SU-DHL-6 (cell line): ENCODE data around the gene CDK2.

ENCODE experiments used
- EZH2phosphoT487 ChIP-seq: fragments of 200-600 bp; sonication (generic), shearing (Covaris generic); conservative IDR thresholded peaks from 2 replicates; pipeline ENCODE4 v1.6.1; 2018; ENCODE audit warnings: mild to moderate bottlenecking, antibody characterized with exemption, low read length, moderate library complexity, mixed read lengths
- TF ChIP-seq, protein P1 (sequence below): fragments of 200-600 bp; sonication (generic); IDR thresholded peaks from one replicate; pipeline ENCODE4 v1.5.1; 2017; ENCODE audit warnings: antibody characterized with exemption, mild to moderate bottlenecking, low read length, moderate library complexity; ENCODE audit not compliant: insufficient read depth, poor library complexity, severe bottlenecking

- TF ChIP-seq, protein P1, sequence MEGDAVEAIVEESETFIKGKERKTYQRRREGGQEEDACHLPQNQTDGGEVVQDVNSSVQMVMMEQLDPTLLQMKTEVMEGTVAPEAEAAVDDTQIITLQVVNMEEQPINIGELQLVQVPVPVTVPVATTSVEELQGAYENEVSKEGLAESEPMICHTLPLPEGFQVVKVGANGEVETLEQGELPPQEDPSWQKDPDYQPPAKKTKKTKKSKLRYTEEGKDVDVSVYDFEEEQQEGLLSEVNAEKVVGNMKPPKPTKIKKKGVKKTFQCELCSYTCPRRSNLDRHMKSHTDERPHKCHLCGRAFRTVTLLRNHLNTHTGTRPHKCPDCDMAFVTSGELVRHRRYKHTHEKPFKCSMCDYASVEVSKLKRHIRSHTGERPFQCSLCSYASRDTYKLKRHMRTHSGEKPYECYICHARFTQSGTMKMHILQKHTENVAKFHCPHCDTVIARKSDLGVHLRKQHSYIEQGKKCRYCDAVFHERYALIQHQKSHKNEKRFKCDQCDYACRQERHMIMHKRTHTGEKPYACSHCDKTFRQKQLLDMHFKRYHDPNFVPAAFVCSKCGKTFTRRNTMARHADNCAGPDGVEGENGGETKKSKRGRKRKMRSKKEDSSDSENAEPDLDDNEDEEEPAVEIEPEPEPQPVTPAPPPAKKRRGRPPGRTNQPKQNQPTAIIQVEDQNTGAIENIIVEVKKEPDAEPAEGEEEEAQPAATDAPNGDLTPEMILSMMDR: no peak
- no peak for TF ChIP-seq EZH2phosphoT487
Measured at GRCh38 chr12:56020423-56021184, 54.0 kb downstream of the CDK2 start, which contains the start of gene IKZF4.
